Liver (tissue), 9 donors: ENCODE results near the gene HOXB5. TPM values are rescaled to one million over a fixed set of nuclear protein-coding genes. Genes with fewer than 3 reads are reported as not detected.

ENCODE experiments used
- DNase-seq: peaks from one replicate; pipeline ENCODE4 v3.0.0-alpha.2; 2017; ENCODE audit warnings: low spot score
- H3K27ac ChIP-seq, 2 donors: one replicate each; pipeline ENCODE4 v1.7.0; 2013; ENCODE audit warnings: inconsistent platforms in 2 of 2, low read length in 2 of 2, control low read depth in 1 of 2, low read depth in 1 of 2, mild to moderate bottlenecking in 1 of 2
- H3K27me3 ChIP-seq, 4 donors: one replicate each; pipeline versions ENCODE4 v1.6.1 to v1.7.0; 2013; ENCODE audit warnings: low read length in 3 of 4, inconsistent platforms in 1 of 4, mild to moderate bottlenecking in 1 of 4, moderate library complexity in 1 of 4; ENCODE audit not compliant: control insufficient read depth in 4 of 4, insufficient read depth in 4 of 4
- H3K36me3 ChIP-seq, 4 donors: one replicate each; pipeline versions ENCODE4 v1.6.1 to v1.7.0; 2013; ENCODE audit warnings: low read length in 3 of 4, mild to moderate bottlenecking in 3 of 4, low read depth in 1 of 4, moderate library complexity in 1 of 4; ENCODE audit not compliant: control insufficient read depth in 4 of 4, insufficient read depth in 3 of 4
- H3K4me1 ChIP-seq, 4 donors: one replicate each; pipeline versions ENCODE4 v1.6.1 to v1.7.0; 2013; ENCODE audit warnings: low read length in 3 of 4, mild to moderate bottlenecking in 3 of 4, moderate library complexity in 1 of 4; ENCODE audit not compliant: control insufficient read depth in 4 of 4, insufficient read depth in 4 of 4
- H3K4me3 ChIP-seq, 3 donors: one replicate each; pipeline versions ENCODE4 v1.6.1 to v1.7.0; 2013; ENCODE audit warnings: low read length in 3 of 3, control low read depth in 1 of 3, low read depth in 1 of 3, mild to moderate bottlenecking in 1 of 3
- H3K9ac ChIP-seq, 2 donors: one replicate each; pipeline ENCODE4 v1.7.0; 2013; ENCODE audit warnings: low read length in 2 of 2, mild to moderate bottlenecking in 2 of 2, moderate library complexity in 2 of 2, control low read depth in 1 of 2, low read depth in 1 of 2
- H3K9me3 ChIP-seq, 4 donors: one replicate each; pipeline versions ENCODE4 v1.6.1 to v1.7.0; 2013; ENCODE audit warnings: low read length in 3 of 4; ENCODE audit not compliant: control insufficient read depth in 4 of 4
- EGR1 ChIP-seq, 2 donors: IDR thresholded peaks; 2 replicates each; pipeline ENCODE4 v1.6.1; 2016 to 2018; ENCODE audit warnings: antibody characterized with exemption in 2 of 2, low read depth in 2 of 2
- FOXA1 ChIP-seq: IDR thresholded peaks from 2 replicates; pipeline ENCODE4 v1.6.1; 2016; ENCODE audit warnings: antibody characterized with exemption
- FOXA2 ChIP-seq: IDR thresholded peaks from 2 replicates; pipeline ENCODE4 v1.6.1; 2016; ENCODE audit warnings: antibody characterized with exemption
- GABPA ChIP-seq, 2 donors: IDR thresholded peaks in 1 of 2; conservative IDR thresholded peaks in 1 of 2; 2 replicates each; pipeline ENCODE4 v1.6.1; 2016; ENCODE audit warnings: antibody characterized with exemption in 2 of 2, mild to moderate bottlenecking in 1 of 2, moderate library complexity in 1 of 2
- HNF4A ChIP-seq, 2 donors: conservative IDR thresholded peaks; 2 replicates each; pipeline ENCODE4 v1.6.1; 2016; ENCODE audit warnings: antibody characterized with exemption in 2 of 2, mild to moderate bottlenecking in 2 of 2
- HNF4G ChIP-seq: IDR thresholded peaks from 2 replicates; pipeline ENCODE4 v1.6.1; 2016; ENCODE audit warnings: antibody characterized with exemption
- JUND ChIP-seq, 2 donors: IDR thresholded peaks; 2 replicates each; pipeline ENCODE4 v1.6.1; 2016; ENCODE audit warnings: antibody characterized with exemption in 2 of 2
- NR2F2 ChIP-seq: IDR thresholded peaks from 2 replicates; pipeline ENCODE4 v1.6.1; 2016; ENCODE audit warnings: antibody characterized with exemption
- RAD21 ChIP-seq, 2 donors: IDR thresholded peaks; 2 replicates each; pipeline ENCODE4 v1.6.1; 2016; ENCODE audit warnings: antibody characterized with exemption in 2 of 2, mild to moderate bottlenecking in 2 of 2
- RXRA ChIP-seq, 2 donors: IDR thresholded peaks; 2 replicates each; pipeline ENCODE4 v1.6.1; 2017 to 2018; ENCODE audit warnings: antibody characterized with exemption in 2 of 2, mild to moderate bottlenecking in 1 of 2
- SP1 ChIP-seq: IDR thresholded peaks from 2 replicates; pipeline ENCODE4 v1.6.1; 2018; ENCODE audit warnings: antibody characterized with exemption, mild to moderate bottlenecking
- TAF1 ChIP-seq: conservative IDR thresholded peaks from 2 replicates; pipeline ENCODE4 v1.6.1; 2016; ENCODE audit warnings: antibody characterized with exemption, mild to moderate bottlenecking
- WGBS: extraction: QIAGEN DNeasy Blood & Tissue Kit; methylation state at CpG from one replicate; pipeline ENCODE4 v1.1.7; 2013; 5-methylcytosine and 5-hydroxymethylcytosine counted together
- polyA plus RNA-seq, 2 donors: library from polyadenylated mRNA; stranded (reverse) in 1 of 2; unstranded in 1 of 2; fragments of 200-250 nt in 1 of 2; fragments of >200 nt in 1 of 2; fragmentation: Nextera tagmentation in 1 of 2; extraction: Ambion mirVana in 1 of 2; gene quantifications; one replicate each; pipeline versions ENCODE4 v1.2.1 to v1.2.3, GENCODE V29; 2013 to 2015
- total RNA-seq, 2 donors: library from RNA; depleted of rRNA; stranded (reverse); fragments of >200 nt; gene quantifications; one replicate each; pipeline ENCODE4 v1.2.3, GENCODE V29; 2014
- TF ChIP-seq, protein P1 (sequence below): IDR thresholded peaks from 2 replicates; pipeline ENCODE4 v1.6.1; 2016; ENCODE audit warnings: antibody characterized with exemption
- TF ChIP-seq, protein P2 (sequence below): IDR thresholded peaks from 2 replicates; pipeline ENCODE4 v1.6.1; 2016; ENCODE audit warnings: antibody characterized with exemption
- TF ChIP-seq, protein P3 (sequence below): IDR thresholded peaks from 2 replicates; pipeline ENCODE4 v1.6.1; 2016; ENCODE audit warnings: antibody characterized with exemption, mild to moderate bottlenecking
- TF ChIP-seq, protein P4 (sequence below): IDR thresholded peaks from 2 replicates; pipeline ENCODE4 v1.6.1; 2016; ENCODE audit warnings: antibody characterized with exemption
- donor health status: healthy.
- donor health status: healthy.
- donor health status: healthy.
- donor health status: healthy.
- donor health status: healthy.

The HOXB5 gene
- total and polyA plus RNA-seq, 4 donors, result 0.08 to 0.38 (median 0.36) TPM; not detected in 1

DNA sequence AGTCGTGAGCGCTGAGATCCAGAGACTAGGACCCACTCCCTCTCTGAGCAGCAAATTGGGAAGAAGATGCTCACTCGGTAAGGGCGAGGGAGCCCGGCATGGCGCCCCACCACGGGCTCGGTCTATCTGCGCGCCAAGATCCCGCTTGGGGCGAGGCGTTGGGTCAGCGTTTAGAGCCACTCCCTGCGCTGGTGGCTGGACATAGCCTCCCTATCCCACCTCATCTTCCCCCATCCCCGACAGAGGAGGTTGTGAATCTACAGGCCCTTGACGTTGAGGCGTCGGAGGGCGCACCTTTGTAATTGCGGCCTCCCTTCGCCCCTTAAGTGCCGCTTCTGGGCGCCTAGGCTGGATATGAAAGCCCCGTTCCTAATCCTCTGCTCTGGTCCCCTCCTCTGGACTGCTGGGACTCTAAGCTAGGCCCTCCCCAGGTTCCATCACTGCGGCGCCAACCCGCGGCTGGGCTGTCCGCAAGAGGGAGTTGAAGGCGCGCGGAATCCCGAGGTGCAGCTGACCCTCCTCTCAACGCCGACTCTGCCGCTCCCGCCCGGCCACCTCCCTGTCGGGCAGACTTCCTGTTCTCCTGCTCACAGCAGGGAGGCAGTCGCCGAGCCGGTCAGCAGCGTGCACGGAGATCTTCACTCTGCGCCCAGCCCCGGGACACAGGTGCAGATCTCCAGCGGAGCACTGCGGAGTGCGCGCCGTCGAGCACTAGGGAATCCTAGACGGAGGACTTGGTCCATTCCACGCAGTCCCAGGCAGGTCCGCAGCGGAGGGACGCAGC, 48.7 kb upstream of the HOXB5 start:
- H3K4me1 ChIP-seq, result peaks cover 0 to 1% (median under 1%) of the 10 kb centered on the region in 4 donors
- H3K27ac ChIP-seq, result no peak overlapping the region
- no peaks in the 10 kb centered on the region for H3K9me3 ChIP-seq
- H3K4me3 ChIP-seq, result no peak overlapping the region
- H3K27me3 ChIP-seq, result peaks cover 17 to 34% (median 26%) of the 10 kb centered on the region in 4 donors
- TF ChIP-seq FOXA2 (no peak), GABPA (IDR thresholded peaks at IDR 0.05 in 1 of 2, conservative IDR thresholded peaks at IDR 0.05 in 1 of 2) (no peak), RXRA (IDR thresholded peaks at IDR 0.05) (no peak), FOXA1 (no peak), JUND (IDR thresholded peaks at IDR 0.05) (no peak), TAF1 (no peak), HNF4A (conservative IDR thresholded peaks at IDR 0.05) (no peak), HNF4G (no peak), NR2F2 (no peak), SP1 (no peak), EGR1 (IDR thresholded peaks at IDR 0.05; ENCODE audit: low read depth in 2 of 2) (no peak), RAD21 (IDR thresholded peaks at IDR 0.05) (no peak)
- TF ChIP-seq, protein P1, sequence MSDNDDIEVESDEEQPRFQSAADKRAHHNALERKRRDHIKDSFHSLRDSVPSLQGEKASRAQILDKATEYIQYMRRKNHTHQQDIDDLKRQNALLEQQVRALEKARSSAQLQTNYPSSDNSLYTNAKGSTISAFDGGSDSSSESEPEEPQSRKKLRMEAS, result no peak
- TF ChIP-seq, protein P2, sequence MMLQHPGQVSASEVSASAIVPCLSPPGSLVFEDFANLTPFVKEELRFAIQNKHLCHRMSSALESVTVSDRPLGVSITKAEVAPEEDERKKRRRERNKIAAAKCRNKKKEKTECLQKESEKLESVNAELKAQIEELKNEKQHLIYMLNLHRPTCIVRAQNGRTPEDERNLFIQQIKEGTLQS, result no peak
- TF ChIP-seq, protein P3, sequence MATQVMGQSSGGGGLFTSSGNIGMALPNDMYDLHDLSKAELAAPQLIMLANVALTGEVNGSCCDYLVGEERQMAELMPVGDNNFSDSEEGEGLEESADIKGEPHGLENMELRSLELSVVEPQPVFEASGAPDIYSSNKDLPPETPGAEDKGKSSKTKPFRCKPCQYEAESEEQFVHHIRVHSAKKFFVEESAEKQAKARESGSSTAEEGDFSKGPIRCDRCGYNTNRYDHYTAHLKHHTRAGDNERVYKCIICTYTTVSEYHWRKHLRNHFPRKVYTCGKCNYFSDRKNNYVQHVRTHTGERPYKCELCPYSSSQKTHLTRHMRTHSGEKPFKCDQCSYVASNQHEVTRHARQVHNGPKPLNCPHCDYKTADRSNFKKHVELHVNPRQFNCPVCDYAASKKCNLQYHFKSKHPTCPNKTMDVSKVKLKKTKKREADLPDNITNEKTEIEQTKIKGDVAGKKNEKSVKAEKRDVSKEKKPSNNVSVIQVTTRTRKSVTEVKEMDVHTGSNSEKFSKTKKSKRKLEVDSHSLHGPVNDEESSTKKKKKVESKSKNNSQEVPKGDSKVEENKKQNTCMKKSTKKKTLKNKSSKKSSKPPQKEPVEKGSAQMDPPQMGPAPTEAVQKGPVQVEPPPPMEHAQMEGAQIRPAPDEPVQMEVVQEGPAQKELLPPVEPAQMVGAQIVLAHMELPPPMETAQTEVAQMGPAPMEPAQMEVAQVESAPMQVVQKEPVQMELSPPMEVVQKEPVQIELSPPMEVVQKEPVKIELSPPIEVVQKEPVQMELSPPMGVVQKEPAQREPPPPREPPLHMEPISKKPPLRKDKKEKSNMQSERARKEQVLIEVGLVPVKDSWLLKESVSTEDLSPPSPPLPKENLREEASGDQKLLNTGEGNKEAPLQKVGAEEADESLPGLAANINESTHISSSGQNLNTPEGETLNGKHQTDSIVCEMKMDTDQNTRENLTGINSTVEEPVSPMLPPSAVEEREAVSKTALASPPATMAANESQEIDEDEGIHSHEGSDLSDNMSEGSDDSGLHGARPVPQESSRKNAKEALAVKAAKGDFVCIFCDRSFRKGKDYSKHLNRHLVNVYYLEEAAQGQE, result no peak
- DNase-seq, result no peak
- 8% methylated on average over 58 of the region's 58 CpGs for WGBS
- H3K9ac ChIP-seq, result no peak overlapping the region
- no peaks in the 10 kb centered on the region for H3K36me3 ChIP-seq

DNA sequence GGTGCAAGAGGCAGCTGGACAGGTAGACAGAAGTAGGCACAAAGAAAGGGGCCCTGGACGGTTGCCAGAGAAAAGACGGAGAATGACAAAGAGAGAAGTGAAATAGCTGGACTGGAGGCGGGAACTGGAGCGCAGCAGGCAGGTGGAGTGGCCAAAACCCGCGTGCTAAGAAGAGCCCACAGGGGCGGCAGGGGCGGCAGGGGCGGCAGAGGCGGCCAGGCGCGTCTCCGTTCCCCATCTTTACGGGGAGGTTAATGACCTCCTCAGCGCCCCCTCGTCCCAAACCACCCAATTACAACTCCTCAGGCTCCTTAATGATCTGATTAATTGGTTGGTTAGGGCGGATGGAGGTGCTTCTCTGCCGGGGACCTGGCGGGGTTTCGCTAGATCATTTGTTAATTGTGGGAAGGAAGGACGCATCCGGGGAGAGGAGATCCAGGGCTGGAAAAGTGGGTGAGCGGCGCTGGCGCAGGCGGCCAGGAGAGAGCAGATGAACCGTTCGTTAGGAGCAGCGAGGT, 48.0 kb upstream of the HOXB5 start:
- no peak for TF ChIP-seq EGR1 (IDR thresholded peaks at IDR 0.05; ENCODE audit: low read depth in 2 of 2)
- no peak for TF ChIP-seq GABPA (IDR thresholded peaks at IDR 0.05 in 1 of 2, conservative IDR thresholded peaks at IDR 0.05 in 1 of 2)
- no peak for TF ChIP-seq FOXA2
- TF ChIP-seq, protein P4, sequence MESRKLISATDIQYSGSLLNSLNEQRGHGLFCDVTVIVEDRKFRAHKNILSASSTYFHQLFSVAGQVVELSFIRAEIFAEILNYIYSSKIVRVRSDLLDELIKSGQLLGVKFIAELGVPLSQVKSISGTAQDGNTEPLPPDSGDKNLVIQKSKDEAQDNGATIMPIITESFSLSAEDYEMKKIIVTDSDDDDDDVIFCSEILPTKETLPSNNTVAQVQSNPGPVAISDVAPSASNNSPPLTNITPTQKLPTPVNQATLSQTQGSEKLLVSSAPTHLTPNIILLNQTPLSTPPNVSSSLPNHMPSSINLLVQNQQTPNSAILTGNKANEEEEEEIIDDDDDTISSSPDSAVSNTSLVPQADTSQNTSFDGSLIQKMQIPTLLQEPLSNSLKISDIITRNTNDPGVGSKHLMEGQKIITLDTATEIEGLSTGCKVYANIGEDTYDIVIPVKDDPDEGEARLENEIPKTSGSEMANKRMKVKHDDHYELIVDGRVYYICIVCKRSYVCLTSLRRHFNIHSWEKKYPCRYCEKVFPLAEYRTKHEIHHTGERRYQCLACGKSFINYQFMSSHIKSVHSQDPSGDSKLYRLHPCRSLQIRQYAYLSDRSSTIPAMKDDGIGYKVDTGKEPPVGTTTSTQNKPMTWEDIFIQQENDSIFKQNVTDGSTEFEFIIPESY, result no peak
- peaks cover 21 to 41% (median 29%) of the 10 kb centered on the region in 4 donors for H3K27me3 ChIP-seq

More for the DNA sequence above, 48.0 kb upstream of the HOXB5 start:
- no peak overlapping the region for H3K9ac ChIP-seq
- peaks cover 0 to 1% (median 0%) of the 10 kb centered on the region in 4 donors for H3K4me1 ChIP-seq
- no peaks in the 10 kb centered on the region for H3K36me3 ChIP-seq
- WGBS, result 11% methylated on average over 29 of the region's 29 CpGs
- H3K27ac ChIP-seq, result no peak overlapping the region
- no peaks in the 10 kb centered on the region for H3K9me3 ChIP-seq
- no peak for DNase-seq
- H3K4me3 ChIP-seq, result no peak overlapping the region
